SK-N-SH treated with all-trans-retinoic acid at 6 μM for 48 hours (cell line): ENCODE results near the gene NRXN3.

Experiments used
- ARNTL ChIP-seq: fragments of 450-650 bp; formaldehyde crosslinking; IDR thresholded peaks from 2 replicates; pipeline ENCODE4 v1.5.0; 2020; ENCODE audit warnings: low read depth, mild to moderate bottlenecking, moderate library complexity, borderline replicate concordance
- BACH2 ChIP-seq: fragments of 250-450 bp; sonication (Bioruptor Pico); IDR thresholded peaks from 2 replicates; pipeline ENCODE4 v1.9.0; 2021; ENCODE audit warnings: mild to moderate bottlenecking, borderline replicate concordance
- CREB5 ChIP-seq: fragments of 250-450 bp; sonication (Bioruptor Pico); IDR thresholded peaks from 2 replicates; pipeline ENCODE4 v1.5.1; 2020; ENCODE audit warnings: low read depth, mild to moderate bottlenecking, moderate library complexity
- OSR1 ChIP-seq: fragments of 250-450 bp; sonication (Bioruptor Pico); IDR thresholded peaks from 2 replicates; pipeline ENCODE4 v1.8.0; 2022; ENCODE audit warnings: moderate library complexity, mild to moderate bottlenecking, inconsistent platforms
- PATZ1 ChIP-seq: fragments of 250-450 bp; sonication (Bioruptor Pico); IDR thresholded peaks from 2 replicates; pipeline ENCODE4 v1.8.0; 2020; ENCODE audit warnings: mild to moderate bottlenecking, moderate library complexity, borderline replicate concordance
- POU6F1 ChIP-seq: fragments of 250-450 bp; sonication (Bioruptor Pico); IDR thresholded peaks from 2 replicates; pipeline ENCODE4 v1.8.0; 2021; ENCODE audit warnings: low read depth, mild to moderate bottlenecking, moderate library complexity, borderline replicate concordance
- PPARA ChIP-seq: fragments of 250-450 bp; sonication (Bioruptor Pico); IDR thresholded peaks from 2 replicates; pipeline ENCODE4 v1.5.0; 2020; ENCODE audit warnings: mild to moderate bottlenecking, borderline replicate concordance
- RARB ChIP-seq: fragments of 250-450 bp; sonication (Bioruptor Pico); IDR thresholded peaks from 2 replicates; pipeline ENCODE4 v1.8.0; 2021; ENCODE audit warnings: mild to moderate bottlenecking, moderate library complexity
- SNAI2 ChIP-seq: fragments of 250-450 bp; sonication (Bioruptor Pico); IDR thresholded peaks from 2 replicates; pipeline ENCODE4 v1.5.0; 2020; ENCODE audit warnings: mild to moderate bottlenecking, moderate library complexity
- TCF4 ChIP-seq: fragments of 250-450 bp; sonication (Bioruptor Pico); IDR thresholded peaks from 2 replicates; pipeline ENCODE4 v1.8.0; 2021; ENCODE audit warnings: mild to moderate bottlenecking, moderate library complexity, borderline replicate concordance
- ZFP3 ChIP-seq: fragments of 250-450 bp; sonication (Bioruptor Pico); IDR thresholded peaks from 2 replicates; pipeline ENCODE4 v1.5.0; 2020; ENCODE audit warnings: mild to moderate bottlenecking, moderate library complexity
- ZFP30 ChIP-seq: fragments of 450-650 bp; formaldehyde crosslinking; IDR thresholded peaks from 2 replicates; pipeline ENCODE4 v1.5.0; 2022; ENCODE audit warnings: mild to moderate bottlenecking, moderate library complexity
- ZNF8 ChIP-seq: fragments of 450-650 bp; formaldehyde crosslinking; IDR thresholded peaks from 2 replicates; pipeline ENCODE4 v1.5.0; 2020; ENCODE audit warnings: mild to moderate bottlenecking, moderate library complexity

- TF ChIP-seq SNAI2 (CRISPR knock-in tag) (no peak), ZFP30 (no peak), PATZ1 (CRISPR knock-in tag) (no peak), CREB5 (no peak), ZNF8 (CRISPR knock-in tag) (no peak), ZFP3 (CRISPR knock-in tag) (no peak), ARNTL (CRISPR knock-in tag) (no peak), RARB (no peak), PPARA (no peak), TCF4 (CRISPR knock-in tag) (no peak), OSR1 (CRISPR knock-in tag) (no peak), BACH2 (CRISPR knock-in tag) (no peak), POU6F1 (no peak)
Measured at GRCh38 chr14:78754059-78754458, 583.9 kb downstream of the NRXN3 start.
